GM21825 (cell line): ENCODE measurements around the gene ZNF140.
A peak's percentile ranks its signal among the peaks of the same experiment; 100 is the strongest.

Experiments
- ATAC-seq: cut with Tn5 transposase; IDR thresholded peaks from one replicate; pipeline ENCODE4 v1.9.1; 2021; ENCODE audit warnings: mild to moderate bottlenecking, moderate library complexity; ENCODE audit not compliant: unreplicated experiment

ZNF140 gene

DNA sequence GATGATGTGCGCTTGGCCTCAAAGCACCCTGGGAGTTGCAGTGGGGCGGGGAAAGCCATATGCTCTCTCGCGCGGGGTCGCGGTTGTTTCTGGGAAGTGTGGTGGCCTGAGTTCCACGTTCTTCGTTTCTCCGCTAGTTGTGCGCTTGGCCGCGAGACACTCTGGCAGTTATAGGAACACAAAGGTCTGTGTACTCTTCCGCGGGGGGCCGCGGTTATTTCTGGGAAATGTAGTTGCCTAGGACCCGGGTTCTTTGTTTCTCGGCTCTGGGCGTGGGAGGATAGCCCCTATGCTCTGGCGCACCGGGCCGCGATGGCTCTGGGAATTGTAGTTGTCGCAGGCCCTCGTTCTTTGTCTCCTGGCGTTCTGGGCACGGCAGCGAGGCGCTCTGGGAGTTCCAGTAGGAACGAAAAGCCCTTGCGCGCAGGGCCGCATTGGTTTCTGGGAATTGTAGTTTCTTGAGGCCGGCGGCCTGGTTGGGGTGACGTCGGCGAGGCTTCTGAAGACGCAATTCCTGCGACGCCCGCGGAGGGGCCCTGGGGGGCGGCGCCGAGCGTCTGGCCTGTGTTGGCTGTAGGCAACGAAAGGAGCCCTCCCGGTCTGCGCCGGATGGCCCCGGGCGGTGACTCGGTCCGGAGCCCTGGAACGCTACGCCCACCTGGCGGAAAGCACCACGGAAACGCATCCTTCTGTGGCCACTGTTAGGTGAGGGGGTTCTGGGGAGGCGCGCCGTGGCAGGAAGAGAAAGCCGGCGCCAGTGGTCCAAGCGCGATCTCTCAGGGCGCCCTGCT is at the start of gene ZNF140:
Gene ZNF140 (plus strand): TSS at position 556 of the 791 bp plus-strand sequence. CDS start 398 bp downstream, outside the sequence.
- peak; percentile 69 for ATAC-seq

DNA sequence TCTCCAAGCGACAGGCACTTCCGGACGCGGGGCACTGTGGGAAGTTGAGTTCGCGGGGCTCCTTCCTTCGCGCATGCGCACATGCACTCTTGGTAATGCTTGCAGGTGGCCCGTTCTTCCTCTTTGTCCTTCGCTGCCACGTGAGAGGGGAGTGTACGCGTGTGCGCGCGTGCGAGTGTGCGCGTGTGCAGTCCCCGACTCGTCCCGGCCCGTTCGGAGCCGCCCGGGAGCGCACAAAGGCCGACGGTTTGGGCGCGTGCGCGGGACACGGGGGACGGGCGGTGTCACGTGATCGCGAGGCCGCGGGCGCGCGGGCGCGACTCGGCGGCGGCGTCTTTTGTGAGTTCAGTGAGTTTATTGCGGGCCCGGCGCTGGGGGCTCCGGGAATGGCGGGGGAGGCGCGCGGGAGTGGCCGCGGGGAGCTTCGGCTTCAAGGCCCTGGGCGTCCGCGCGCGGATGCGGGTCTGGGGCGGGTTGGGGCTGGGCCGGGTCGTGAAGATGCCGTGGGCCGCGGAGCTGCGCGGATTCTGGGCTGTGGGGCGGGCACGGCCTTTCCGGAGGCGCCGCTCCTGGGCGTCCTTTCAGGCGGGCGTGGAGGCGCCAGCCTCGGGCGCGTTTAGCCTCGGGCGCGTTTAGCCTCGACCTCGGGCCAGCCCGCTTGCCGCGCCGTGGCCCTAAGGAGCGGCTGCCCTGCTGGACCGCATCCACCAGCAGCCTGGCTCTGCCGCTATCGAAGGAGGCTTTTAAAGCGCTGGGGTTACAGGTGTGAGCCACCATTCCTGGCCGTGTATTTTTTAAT is 43.3 kb upstream of the ZNF140 start, which contains the start of gene ZNF84:
Gene ZNF84 (plus strand): TSS at position 303 of the 799 bp plus-strand sequence. CDS start 3,959 bp downstream, outside the sequence.
- ATAC-seq, result peak; percentile 89

DNA sequence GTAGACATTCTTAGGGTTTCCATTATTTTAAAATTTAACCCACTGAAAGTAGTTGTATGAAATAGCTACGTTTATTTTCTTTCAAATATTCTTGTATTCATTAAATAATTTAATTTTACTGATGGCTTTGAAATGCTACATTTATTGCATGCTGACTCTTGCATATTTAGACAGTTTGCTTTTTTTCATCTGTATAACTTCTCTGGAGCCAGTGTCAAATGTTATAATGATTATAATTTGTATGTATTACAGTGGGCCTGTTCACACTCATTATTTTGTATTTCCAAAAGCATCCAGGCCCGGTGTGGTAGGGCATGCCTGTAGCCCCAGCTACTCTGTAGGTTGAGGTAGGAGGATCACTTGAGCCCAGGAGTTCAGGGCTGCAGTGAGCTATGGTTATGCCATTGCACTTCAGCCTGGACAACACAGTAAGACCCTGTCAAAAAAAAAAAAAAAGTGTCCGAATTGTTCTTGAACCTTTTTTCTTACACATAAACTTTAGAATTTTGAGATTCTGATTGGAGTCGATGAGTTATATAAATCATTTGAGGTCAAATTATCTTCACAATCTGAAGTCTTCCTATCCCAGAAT is 42.5 kb upstream of the ZNF140 start:
- no peak for ATAC-seq

DNA sequence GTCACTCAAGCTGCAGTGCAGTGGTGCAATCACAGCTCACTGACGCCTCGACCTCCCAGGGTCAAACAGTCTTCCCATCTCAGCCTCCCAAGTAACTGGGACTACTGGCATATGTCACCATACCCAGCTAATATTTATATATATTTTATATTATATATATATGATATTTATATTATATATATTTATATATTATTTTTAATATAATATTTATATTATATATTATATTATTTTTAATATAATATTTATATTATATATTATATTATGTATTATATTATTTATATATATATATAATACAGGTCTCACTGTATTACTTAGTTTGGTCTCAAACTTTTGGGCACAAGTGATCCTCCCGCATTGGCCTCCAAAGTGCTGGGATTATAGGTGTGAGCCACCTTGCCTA is 34.0 kb upstream of the ZNF140 start:
- ATAC-seq, result no peak

DNA sequence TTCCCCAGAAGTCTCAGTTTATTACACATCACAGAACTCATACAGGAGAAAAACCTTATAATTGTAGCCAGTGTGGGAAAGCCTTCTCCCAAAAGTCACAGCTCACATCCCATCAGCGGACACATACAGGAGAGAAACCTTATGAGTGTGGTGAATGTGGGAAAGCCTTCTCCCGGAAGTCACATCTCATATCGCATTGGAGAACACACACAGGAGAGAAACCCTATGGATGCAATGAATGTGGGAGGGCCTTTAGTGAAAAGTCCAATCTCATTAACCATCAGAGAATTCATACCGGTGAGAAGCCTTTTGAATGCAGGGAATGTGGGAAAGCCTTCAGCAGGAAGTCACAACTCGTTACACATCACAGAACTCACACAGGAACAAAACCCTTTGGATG is 23.3 kb upstream of the ZNF140 start:
- ATAC-seq, result no peak

DNA sequence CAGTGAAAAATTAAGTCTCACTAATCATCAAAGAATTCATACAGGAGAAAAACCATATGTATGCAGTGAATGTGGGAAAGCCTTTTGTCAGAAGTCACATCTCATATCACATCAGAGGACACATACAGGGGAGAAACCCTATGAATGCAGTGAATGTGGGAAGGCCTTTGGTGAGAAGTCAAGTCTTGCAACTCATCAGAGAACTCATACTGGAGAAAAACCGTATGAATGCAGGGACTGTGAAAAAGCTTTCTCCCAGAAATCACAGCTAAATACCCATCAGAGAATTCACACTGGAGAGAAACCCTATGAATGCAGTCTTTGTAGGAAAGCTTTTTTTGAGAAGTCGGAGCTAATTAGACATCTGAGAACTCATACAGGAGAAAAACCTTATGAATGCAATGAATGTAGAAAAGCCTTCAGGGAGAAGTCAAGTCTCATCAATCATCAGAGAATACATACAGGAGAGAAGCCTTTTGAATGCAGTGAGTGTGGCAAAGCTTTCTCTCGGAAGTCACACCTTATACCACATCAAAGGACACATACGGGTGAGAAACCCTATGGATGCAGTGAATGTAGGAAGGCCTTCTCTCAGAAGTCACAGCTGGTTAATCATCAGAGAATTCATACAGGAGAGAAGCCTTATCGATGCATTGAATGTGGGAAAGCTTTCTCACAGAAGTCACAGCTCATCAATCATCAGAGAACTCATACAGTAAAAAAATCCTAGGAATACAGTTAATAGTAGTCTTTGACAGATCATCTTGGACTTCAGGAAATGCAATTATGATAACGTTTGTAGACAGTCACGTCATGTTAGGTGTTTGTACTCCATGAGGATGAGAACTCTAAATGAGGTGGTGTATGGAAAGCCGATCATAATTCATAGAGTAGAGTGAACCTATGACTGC is 22.3 kb upstream of the ZNF140 start:
- ATAC-seq, result no peak

DNA sequence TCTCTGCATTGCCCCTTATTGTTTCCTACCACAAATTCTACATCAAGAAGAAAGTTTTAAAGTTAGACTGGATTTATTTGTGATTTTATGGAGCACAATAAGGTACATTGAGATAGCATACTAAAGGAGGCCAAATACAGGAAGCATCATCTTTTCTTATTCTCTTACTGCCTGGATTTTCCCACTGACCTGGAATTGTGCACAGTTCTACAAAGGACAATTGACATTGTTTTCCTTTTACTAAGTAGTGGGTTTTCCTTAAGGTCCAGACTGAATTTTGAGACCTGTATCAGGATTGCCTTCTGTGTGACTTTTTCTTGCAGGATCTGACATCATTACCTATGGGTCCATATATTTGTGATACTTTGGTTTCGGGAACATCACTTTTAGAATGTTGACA is 18.8 kb upstream of the ZNF140 start:
- ATAC-seq, result no peak

DNA sequence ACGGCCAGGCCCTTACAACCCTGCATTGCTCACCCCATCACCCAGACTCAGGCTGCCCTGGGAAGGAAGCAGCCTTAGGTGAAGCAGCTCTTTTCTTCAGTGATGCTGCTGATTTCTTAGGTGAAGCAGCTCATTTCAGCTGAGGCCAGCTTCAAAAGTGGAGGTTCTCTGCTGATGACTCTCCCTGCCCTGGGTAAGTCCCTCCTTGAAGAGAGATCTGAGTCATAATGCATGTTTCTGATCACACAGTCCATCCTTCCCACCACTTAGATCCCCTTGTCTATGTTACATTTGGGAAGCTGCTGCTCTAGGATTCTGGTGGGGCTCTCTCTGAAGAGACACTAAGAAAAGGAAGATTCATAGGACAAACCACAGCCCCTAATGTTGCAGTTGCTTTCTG is 17.2 kb upstream of the ZNF140 start:
- no peak for ATAC-seq

DNA sequence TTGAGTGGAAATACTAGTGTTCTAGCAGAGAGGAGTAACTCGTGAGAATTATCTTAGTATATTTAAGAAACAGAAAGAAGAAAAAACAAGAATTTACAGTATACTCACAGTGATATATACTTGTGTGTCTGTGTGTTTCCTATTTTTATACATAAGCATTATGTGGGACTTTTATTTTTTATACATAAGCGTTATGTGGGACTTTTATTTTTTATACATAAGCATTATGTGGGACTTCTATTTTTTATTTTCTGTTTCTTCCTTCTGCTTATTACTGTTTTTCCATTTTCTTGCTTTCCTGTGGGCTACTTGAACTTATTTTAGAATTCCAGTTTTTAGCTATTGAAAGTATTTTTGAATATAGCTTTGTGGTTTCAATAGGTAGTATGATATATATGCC is 6.9 kb upstream of the ZNF140 start:
- ATAC-seq, result no peak

DNA sequence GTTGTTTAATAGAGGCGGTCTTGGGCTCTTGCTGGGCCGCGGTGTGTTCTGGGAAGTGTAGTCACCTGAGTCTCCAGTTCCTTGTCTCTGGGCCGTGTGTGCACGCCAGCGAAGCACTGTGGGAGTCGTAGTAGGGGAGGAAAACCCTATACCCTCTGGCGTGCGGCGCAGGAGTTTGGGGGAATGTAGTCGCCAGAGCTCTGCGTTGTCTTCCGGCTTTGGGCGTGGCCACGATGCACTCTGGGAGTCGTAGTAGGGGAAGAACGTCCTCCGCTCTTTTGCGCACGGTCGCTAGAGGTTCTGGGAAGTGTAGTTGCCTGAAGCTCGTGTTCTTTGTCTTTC is 726 bp upstream of the ZNF140 start:
- ATAC-seq, result peak; percentile 87

DNA sequence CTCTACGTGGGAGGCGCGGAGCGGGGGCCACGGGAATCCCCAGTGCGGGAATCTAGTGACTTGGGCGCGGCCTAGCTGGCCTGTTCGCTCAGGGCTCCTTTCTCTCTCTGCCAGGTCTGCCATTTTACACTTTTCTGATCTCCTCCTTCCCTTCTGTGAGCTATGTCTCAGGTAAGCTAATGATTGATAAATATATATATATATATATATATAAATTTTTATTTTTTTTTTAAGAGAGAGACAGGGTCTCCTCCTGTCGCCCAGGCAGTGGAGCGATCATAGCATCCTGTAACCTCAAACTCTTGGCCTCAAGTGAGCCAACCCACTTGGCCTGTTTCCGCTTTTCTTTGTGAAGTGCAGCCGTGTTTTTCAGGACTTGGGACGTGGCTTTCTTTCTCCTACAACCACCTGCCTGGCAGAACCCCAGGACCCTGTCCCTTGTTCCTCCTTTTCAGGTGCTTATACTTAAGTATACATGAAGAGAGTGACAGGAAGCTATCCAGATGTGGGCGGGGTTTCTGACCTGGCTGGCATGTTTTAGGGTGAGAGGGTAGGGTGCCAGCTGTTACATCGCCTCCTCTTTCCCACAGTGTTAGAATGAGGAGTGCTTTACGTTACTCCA is 547 bp downstream of the ZNF140 start:
- ATAC-seq, result no peak

DNA sequence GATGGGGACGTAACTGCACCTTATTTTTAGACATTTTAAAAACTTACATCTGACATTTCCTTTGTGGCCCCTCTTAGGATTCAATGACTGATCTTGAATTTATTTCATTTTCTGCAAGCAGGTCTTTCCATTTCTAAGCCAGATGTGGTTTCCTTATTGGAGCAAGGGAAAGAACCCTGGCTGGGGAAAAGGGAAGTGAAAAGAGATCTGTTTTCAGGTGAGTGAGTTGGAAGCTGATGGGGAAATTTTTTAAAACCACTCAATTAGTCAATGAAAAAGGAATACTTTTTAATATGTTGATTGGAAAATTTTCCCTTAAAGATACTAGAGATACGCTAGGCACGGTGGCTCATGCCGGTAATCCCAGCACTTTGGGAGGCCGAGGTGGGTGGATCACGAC is 2.6 kb downstream of the ZNF140 start:
- ATAC-seq, result no peak

DNA sequence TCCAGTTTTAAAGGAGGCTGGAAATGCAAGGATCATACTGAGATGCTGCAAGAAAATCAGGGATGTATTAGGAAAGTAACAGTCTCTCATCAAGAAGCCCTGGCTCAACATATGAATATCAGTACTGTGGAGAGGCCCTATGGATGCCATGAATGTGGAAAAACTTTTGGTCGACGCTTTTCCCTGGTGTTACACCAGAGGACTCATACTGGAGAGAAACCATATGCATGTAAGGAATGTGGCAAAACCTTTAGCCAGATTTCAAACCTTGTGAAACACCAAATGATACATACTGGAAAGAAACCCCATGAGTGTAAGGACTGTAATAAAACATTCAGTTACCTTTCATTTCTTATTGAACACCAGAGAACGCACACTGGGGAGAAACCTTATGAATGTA is 24.9 kb downstream of the ZNF140 start:
- no peak for ATAC-seq

DNA sequence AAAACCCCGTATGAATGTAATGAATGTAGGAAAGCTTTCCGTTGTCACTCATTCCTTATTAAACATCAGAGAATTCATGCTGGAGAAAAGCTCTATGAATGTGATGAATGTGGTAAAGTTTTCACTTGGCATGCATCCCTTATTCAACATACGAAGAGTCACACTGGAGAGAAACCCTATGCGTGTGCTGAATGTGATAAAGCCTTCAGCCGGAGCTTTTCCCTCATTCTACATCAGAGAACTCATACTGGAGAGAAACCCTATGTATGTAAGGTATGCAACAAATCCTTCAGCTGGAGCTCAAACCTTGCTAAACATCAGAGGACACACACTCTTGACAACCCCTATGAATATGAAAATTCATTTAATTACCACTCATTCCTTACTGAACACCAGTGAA is 25.5 kb downstream of the ZNF140 start:
- no peak for ATAC-seq

DNA sequence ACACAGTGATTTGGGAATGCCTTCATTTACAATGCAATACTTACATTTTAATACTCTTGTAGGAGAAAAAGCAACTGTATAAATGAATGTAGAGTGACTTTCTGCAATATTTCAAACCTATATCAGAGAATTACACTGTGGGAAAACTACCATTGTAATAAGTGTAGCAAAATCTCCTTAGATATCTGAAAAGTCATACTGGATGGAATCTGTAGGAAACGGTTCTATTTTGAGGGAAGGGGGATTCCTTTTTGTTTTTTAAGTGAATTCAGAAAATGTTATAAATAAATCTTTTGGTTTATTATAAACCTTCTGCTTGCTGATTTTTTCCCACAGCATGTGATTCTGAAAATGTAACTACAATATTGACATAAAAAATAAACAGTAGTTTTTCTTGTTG is 26.4 kb downstream of the ZNF140 start:
- no peak for ATAC-seq

DNA sequence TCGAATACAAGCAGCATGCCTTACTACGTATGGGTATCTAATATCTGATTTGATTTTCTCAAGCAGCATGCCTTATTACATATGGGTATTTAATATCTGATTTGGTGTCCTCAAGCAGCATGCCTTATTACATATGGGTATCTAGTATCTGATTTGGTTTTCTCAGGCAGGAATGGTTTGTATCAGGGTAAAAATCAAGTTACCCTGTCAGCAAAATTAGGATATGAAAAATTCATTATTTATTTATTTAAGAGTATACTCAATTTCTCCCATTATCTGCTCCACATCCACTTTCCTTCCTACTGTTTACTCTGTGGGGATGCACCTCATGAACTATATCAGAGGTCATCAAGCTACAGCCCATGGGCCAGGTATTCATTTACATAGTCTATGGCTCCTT is 27.4 kb downstream of the ZNF140 start:
- ATAC-seq, result no peak

DNA sequence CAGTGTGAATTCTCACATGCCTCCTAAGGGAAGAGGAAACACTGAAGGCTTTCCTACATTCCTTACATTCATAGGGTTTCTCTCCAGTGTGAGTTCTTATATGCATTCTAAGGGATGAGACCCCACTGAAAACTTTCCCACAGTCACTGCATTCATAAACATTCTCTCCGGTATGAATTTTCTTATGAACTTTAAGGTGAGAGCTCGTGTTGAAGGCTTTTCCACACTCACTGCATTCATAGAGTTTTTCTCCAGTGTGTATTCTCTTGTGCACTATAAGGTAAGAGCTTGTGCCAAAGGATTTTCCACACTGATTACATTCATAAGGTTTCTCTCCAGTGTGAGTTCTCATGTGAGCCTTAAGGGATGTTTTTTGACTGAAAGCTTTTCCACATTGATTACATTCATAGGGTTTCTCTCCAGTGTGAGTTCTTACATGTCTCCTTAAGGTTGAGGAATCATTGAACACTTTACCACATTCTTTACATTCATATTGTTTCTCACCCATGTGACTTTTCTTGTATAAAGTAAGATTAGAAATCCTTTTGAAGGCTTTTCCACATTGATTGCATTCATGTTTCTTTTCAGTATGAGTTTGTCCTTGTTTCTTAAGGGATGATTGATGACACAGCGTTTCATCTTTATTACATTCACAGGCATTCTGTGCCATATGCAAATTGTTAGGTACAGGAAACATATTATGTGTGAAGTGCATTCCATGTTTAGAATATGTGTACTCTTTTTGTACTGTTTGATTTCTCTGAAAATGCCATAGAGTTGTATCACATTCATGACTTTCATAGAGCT is 39.9 kb downstream of the ZNF140 start:
- no peak for ATAC-seq

DNA sequence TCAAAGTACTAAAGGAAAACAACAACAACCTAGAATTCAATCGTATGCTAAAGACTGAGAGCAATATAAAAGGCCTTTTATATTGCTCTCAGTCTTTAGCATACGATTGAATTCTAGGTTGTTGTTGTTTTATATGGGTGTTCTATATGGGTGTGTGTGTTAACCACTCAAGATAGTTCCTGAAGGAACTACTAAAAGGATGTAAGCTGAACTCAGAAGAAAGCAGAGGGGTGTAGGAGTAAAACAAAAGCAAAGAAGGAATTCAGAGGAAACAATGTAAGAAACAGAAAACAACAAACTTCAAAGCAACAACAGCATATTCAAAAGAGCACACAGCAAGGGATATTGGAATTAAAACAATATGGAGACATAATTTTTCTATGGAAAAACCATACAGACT is 44.0 kb downstream of the ZNF140 start:
- no peak for ATAC-seq

DNA sequence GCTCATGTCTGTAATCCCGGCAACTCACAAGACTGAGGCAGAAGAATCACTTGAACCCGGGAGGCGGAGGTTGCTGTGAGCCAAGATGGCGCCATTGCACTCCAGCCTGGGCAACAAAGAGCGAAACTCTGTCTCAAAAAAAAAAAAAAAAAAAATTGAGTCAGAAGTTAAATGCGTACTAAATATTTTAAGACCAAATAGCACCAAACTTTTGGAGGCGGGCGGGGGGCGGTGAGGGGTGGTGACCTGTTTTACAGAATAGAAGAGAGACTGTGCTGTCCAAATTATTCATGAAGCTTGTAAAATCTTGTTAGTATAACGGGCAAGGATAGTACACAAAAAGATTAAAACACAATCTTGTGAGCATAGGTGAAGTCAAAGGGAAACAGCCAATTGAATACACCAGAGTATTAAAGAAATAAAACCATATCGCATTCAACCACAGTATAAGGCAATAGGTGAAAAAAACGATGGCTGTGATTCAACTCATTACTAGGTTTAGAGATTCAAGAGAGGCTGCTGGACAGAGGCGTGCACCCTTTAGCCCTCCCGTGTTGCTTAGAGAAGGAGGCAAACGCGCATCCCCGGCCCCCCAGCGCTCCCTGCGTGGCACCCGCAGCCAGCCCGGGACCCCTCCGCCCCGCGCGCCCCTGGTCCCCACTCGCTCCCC is 48.8 kb downstream of the ZNF140 start:
- ATAC-seq, result no peak
